Measurements from ENCODE around the gene MOB1B.
A peak's percentile ranks its signal among the peaks of the same experiment; 100 is the strongest.
"Not testable (repeated sequence)": the region's sequence is repeated elsewhere in the genome, so short reads cannot be mapped to it uniquely, and the experiment has no call there.

MOB1B gene

DNA sequence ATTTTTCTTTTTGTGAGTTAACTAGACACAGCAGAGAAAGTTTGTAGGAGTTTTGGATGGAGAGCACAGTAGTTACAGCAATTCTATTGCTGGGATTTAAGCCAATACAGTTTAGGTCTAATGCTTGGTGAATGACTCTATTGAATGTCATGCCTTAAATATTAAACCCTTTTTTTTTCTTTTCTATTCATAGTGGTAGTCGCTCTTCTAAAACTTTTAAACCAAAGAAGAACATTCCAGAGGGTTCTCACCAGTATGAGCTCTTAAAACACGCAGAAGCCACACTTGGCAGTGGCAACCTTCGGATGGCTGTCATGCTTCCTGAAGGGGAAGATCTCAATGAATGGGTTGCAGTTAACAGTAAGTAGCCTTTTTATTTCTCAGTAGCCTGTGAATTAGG lies 56.5 kb downstream of the MOB1B start:
- no peak for DNase-seq

GRCh38 chr4:70969076-70969475 lies 66.9 kb downstream of the MOB1B start:
- no peak for DNase-seq

- no peak for DNase-seq
Observed at GRCh38 chr4:70976252-70976651, 74.1 kb downstream of the MOB1B start.

- no peak for DNase-seq
Observed at GRCh38 chr4:70979445-70980008, 77.4 kb downstream of the MOB1B start.

DNA sequence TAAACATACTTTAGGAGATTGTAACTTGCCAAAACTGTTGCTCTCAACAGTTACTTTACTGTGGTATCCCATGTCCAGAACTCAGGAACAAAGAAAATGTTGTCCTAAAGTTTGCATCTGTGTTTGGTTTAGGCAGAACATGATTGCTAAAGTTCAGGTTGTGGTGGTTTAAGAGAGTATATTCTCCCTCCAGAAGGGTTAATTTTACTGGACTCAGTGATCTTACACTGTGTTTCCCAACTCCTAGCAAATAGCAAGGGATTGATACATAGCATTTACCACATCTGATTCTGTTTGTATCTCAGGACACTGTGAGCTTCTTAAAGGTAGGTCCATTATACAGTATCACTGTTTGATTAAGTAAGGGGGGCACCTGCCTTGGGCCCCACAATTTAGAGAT lies 78.0 kb downstream of the MOB1B start:
- no peak for DNase-seq

DNA sequence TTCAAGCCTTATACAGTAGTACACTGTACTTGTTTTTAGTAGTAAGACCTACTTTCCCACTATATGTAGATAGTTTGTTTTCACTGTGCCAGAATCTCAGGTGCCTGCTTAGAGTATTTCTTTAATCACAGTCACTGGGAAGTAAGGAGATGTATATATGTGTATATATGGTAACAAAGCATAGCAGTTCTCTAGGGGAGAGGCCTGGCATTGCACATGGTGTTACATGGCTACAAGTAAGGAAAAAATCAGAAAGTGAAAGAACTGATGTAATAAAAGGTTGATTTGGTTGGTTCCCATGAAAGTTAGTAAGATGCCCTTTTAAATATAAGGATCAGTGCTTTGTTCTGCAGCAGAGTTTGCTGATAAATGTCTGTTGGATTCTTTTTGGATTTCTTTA lies 81.9 kb downstream of the MOB1B start:
- no peak for DNase-seq

- no peak for DNase-seq
Observed at GRCh38 chr4:70984589-70984988, 82.4 kb downstream of the MOB1B start.

DNA sequence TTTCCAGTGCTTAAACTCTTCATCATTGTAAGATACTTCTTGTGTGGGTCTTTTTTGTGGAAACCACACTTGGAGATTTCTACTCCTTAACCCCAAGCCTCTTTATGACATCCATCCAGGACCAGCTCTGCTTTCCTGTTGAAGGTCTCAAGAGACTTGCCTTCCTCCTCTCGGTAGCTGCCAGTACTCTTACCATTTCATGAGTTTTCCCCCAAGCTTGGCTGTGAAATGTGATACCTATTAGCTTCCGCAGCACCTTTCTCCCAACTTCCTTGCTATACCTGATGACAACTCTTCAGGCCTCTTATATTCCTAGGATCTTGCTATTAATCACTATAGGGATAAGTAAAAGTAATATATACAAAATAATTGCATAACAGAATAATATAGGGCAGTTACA lies 89.4 kb downstream of the MOB1B start:
- no peak for DNase-seq

- DNase-seq: no peak
Observed at GRCh38 chr4:70992391-70992881, 90.3 kb downstream of the MOB1B start.

DNA sequence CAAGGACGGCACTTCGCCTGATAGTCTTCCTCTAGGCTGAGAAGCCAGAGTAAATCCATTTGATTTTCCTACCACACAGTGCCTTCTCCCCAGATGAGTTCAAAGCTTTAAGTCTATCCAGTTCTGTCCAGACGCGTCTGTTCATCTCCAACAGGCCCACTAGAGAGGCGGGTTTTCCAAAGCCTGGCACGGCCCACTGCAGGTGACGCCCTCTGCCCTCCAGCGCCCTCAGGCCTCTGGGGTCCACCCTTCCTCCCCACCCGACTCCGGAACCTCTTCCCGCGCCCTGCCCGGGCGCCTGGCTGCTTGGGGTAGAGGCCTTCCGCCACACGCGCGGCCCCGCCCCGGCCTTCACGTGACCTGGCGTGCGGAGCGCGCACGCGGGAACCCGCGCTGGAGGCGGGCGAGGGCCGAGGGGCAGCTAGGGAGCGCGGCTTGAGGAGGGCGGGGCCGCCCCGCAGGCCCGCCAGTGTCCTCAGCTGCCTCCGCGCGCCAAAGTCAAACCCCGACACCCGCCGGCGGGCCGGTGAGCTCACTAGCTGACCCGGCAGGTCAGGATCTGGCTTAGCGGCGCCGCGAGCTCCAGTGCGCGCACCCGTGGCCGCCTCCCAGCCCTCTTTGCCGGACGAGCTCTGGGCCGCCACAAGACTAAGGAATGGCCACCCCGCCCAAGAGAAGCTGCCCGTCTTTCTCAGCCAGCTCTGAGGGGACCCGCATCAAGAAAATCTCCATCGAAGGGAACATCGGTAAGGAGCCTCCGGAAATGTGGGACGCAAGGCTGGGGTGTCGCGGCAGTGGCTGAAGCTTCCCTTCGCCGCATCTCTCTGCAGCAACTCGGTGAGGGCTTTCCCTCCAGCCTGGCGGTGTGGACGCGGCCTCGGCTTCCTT lies 91.3 kb downstream of the MOB1B start, which contains the start of gene DCK:
DCK (plus strand) TSS at position 469 of the 888 bp plus-strand sequence; CDS start at position 656, 187 bp downstream.
- peak; percentile 88 for DNase-seq

- no peak for DNase-seq
Observed at GRCh38 chr4:70994069-70994366, 91.8 kb downstream of the MOB1B start.

GRCh38 chr4:70994387-70995099 lies 92.4 kb downstream of the MOB1B start:
- DNase-seq: no peak

DNA sequence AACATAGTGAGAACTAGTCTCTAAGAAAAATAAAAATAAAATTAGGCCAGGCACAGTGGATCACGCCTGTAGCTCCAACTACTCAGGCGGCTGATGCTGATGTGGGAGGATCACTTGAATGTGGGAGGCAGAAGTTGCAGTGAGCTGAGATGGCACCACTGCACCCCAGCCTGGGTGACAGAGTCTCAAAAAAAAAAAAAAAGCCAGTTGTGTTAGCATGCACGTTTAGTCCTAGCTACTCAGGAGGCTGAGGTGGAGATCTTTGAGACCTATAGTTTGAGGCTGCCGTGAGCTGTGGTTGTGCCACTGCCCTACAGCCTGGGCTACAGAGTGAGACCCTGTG lies 93.8 kb downstream of the MOB1B start:
- peak; percentile 18 for DNase-seq

GRCh38 chr4:70997036-70997435 lies 94.9 kb downstream of the MOB1B start:
- DNase-seq: no peak

DNA sequence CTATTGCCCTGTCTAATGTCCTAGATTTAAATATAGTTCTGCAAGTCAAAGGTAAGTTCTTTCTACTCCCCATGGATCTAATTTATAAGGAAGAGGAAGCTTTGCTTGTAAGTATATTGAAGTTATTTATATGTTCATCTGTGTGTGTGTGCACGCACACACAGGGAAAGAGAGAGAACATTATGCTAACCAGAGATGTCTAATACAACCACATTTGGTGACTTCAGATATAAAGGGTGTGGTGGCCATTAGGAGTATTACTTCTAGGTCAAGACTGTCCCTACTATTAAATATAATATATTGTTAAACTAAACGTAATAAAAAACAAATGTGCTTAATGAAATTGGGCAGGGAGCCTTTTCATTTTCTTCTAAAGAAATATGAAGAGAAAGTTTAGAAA lies 95.4 kb downstream of the MOB1B start:
- no peak for DNase-seq

GRCh38 chr4:70999639-71000038 lies 97.5 kb downstream of the MOB1B start:
- DNase-seq: not testable (repeated sequence)

DNA sequence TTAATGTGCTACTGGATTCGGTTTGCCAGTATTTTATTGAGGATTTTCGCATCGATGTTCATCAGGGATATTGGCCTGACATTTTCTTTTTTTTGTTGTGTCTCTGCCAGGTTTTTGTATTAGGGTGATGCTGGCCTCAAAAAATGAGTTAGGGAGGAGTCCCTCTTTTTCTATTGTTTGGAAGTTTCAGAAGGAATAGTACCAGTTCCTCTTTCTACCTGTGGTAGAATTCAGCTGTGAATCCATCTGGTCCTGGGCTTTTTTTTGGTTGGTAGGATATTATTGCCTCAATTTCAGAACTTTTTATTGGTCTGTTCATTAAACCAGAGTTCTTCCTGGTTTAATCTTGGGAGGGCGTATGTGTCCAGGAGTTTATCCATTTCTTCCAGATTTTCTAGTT lies 99.2 kb downstream of the MOB1B start:
- DNase-seq: not testable (repeated sequence)

DNA sequence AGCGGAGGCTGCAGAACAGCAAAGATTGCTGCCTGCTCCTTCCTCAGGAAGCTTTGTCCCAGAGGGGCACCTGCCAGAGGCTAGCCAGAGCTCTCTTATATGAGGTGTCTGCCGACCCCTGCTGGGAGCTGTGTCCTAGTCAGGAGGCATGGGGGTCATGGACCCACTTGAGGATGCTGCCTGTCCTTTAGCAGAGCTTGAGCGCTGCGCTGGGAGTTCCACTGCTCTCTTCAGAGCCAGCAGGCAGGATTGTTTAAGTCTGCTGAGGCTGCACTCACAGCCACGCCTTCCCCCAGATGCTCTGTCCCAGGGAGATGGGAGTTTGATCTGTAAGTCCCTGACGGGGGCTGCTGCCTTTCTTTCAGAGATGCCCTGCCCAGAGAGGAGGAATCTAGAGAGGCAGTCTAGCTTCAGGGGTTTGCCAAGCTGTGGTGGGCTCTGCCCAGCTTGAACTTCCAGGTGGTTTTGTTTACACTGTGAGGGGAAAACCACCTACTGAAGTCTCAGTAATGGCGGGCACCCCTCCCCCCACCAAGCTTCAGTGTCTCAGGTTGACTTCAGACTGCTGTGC lies 102.2 kb downstream of the MOB1B start:
- peak; percentile 63 for DNase-seq

GRCh38 chr4:71005025-71005424 lies 102.9 kb downstream of the MOB1B start:
- not testable (repeated sequence) for DNase-seq

- DNase-seq: no peak
Observed at GRCh38 chr4:71006203-71006907, 104.2 kb downstream of the MOB1B start.

DNA sequence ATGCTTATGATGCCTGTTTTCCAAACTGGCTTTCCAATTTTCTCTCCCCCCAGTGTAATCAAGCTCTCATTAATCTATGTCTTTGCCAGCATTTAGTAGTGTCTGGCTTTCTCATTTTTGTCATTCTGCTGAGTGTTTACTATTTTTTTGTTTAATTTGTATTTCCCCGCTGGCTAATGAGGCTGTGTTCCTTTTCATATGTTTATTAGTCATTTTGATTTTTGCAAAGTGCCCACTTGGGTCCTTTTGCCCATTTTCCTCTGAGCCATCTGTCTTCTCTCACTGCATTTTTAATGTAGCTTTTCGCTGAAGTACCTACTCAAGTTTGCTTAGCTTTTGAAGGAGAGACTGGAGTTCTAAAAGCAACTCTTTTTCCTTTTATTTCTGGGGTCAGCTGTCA lies 106.0 kb downstream of the MOB1B start:
- DNase-seq: no peak

DNA sequence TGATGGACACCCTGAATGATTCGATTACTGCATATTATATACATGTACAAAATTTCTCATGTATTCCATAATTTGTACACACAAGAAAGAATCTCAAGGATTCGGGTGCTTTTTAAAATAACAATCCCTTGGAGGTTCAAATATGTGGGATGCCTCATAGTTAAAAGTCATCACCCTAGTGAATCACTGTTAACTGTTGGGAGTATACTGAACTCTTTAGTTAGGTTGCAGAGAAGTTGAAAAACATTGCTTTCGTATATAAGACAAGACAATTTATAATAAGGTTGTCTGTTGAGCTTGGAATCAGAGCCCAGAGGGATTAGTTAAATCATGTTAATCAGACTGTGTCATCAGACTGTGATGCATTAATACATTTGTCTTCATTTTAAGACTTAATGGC lies 106.9 kb downstream of the MOB1B start:
- no peak for DNase-seq

Data from CD4-positive, alpha-beta T cell treated with Interleukin-6 for 4 hours (primary cell).